Sigmoid colon (tissue), 7 donors: ENCODE data around the gene NXPH2. TPM values are rescaled to one million over a fixed set of nuclear protein-coding genes. Genes with fewer than 3 reads are reported as not detected.

Source experiments
- DNase-seq: peaks from one replicate; pipeline ENCODE4 v3.0.0-alpha.2; 2019
- H3K27ac ChIP-seq, 4 donors: fragments of 200-600 bp; sonication (generic); one replicate each; pipeline ENCODE4 v1.5.1; 2016 to 2019; ENCODE audit warnings: mild to moderate bottlenecking in 1 of 4
- H3K27me3 ChIP-seq, 3 donors: fragments of 200-600 bp; sonication (generic); one replicate each; pipeline ENCODE4 v1.5.1; 2019; ENCODE audit warnings: mild to moderate bottlenecking in 1 of 3
- H3K36me3 ChIP-seq, 4 donors: fragments of 200-600 bp; sonication (generic); one replicate each; pipeline ENCODE4 v1.5.1; 2016 to 2019
- H3K4me1 ChIP-seq, 4 donors: fragments of 200-600 bp; sonication (generic); one replicate each; pipeline ENCODE4 v1.5.1; 2017 to 2019
- H3K4me3 ChIP-seq, 4 donors: fragments of 200-600 bp; sonication (generic); one replicate each; pipeline ENCODE4 v1.5.1; 2017 to 2019; ENCODE audit warnings: mild to moderate bottlenecking in 2 of 4, moderate library complexity in 1 of 4
- H3K9me3 ChIP-seq, 4 donors: fragments of 200-600 bp in 3 of 4; sonication (generic) in 3 of 4; one replicate each; pipeline versions ENCODE4 v1.5.1 to v1.6.1; 2013 to 2019
- EP300 ChIP-seq, 4 donors: sonication (generic); formaldehyde crosslinking; IDR thresholded peaks; one replicate each; pipeline ENCODE4 v1.6.1; 2017; ENCODE audit warnings: antibody characterized with exemption in 4 of 4
- POLR2A ChIP-seq, 2 donors: fragments of 450-650 bp; IDR thresholded peaks; one replicate each; pipeline ENCODE4 v1.6.1; 2016; ENCODE audit warnings: antibody characterized with exemption in 2 of 2, mild to moderate bottlenecking in 2 of 2, moderate library complexity in 2 of 2
- POLR2AphosphoS5 ChIP-seq, 4 donors: sonication (generic); formaldehyde crosslinking; IDR thresholded peaks; one replicate each; pipeline ENCODE4 v1.6.1; 2017; ENCODE audit warnings: antibody characterized with exemption in 4 of 4
- WGBS, 2 donors: extraction: QIAGEN DNeasy Blood & Tissue Kit; methylation state at CpG; one replicate each; pipeline ENCODE4 v1.1.7; 2013; 5-methylcytosine and 5-hydroxymethylcytosine counted together
- intact Hi-C: fragments of 100-400 bp; cut with DNase I; formaldehyde crosslinking; loops from one replicate; pipeline ENCODE4 v1.15.1; 2023
- polyA plus RNA-seq, 3 donors: library from polyadenylated mRNA; stranded (reverse); fragments of 200-250 nt; gene quantifications; one replicate each; pipeline ENCODE4 v1.2.3, GENCODE V29; 2013
- total RNA-seq, 4 donors: library from RNA; depleted of rRNA; stranded (reverse); fragments of >200 nt; gene quantifications; one replicate each; pipeline ENCODE4 v1.1.0, GENCODE V29; 2016
- TF ChIP-seq, protein P1 (sequence below), 4 experiments: fragments of 450-650 bp in 3 of 4; fragments of 200-600 bp in 1 of 4; IDR thresholded peaks; one replicate each; pipeline ENCODE4 v1.5.1; 2016 to 2019; ENCODE audit warnings: antibody characterized with exemption in 4 of 4, mild to moderate bottlenecking in 3 of 4, moderate library complexity in 2 of 4
- donor health status: healthy with polysubstance abuse.
- donor health status: Bipolar disorder and iron deficiency.
- donor health status: healthy.

NXPH2 gene
- total and polyA plus RNA-seq, 7 donors = 0.38 to 1.7 (median 1.1) TPM; not detected in 4

DNA sequence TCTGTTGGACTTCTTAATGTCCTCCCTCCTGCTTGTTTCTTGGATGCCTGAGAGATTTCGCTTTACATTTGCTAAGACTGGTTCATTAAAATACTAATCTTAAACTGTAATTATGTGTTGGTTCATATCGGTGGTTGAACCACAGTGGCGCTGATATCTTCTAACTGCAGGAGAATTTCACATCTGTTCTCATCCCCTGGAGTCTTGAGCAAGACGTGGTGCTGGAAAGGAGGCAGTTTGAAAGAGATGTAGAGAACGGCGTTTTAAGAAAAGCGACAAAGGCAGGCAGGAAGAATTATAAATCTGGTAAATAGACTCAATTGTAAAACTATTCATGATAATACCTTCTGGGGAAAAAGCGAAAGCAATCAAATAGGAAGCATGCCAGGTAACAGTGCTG lies 79.5 kb downstream of the NXPH2 start:
- Histone ChIP-seq H3K9me3 (no peaks in the 10 kb centered on the region), H3K4me3 (no peak overlapping the region), H3K4me1 (no peaks in the 10 kb centered on the region), H3K36me3 (no peaks in the 10 kb centered on the region), H3K27ac (no peak overlapping the region), H3K27me3 (no peaks in the 10 kb centered on the region)
- TF ChIP-seq POLR2A (IDR thresholded peaks at IDR 0.05) = no peak
- no peak for TF ChIP-seq EP300 (IDR thresholded peaks at IDR 0.05)
- TF ChIP-seq, protein P1, sequence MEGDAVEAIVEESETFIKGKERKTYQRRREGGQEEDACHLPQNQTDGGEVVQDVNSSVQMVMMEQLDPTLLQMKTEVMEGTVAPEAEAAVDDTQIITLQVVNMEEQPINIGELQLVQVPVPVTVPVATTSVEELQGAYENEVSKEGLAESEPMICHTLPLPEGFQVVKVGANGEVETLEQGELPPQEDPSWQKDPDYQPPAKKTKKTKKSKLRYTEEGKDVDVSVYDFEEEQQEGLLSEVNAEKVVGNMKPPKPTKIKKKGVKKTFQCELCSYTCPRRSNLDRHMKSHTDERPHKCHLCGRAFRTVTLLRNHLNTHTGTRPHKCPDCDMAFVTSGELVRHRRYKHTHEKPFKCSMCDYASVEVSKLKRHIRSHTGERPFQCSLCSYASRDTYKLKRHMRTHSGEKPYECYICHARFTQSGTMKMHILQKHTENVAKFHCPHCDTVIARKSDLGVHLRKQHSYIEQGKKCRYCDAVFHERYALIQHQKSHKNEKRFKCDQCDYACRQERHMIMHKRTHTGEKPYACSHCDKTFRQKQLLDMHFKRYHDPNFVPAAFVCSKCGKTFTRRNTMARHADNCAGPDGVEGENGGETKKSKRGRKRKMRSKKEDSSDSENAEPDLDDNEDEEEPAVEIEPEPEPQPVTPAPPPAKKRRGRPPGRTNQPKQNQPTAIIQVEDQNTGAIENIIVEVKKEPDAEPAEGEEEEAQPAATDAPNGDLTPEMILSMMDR (IDR thresholded peaks at IDR 0.05) = no peak
- TF ChIP-seq POLR2AphosphoS5 (IDR thresholded peaks at IDR 0.05) = no peak
- 51 to 83% methylated on average over 8 of the region's 8 CpGs for WGBS, 2 donors
- DNase-seq = no peak
- intact Hi-C loops = no loop called here

DNA sequence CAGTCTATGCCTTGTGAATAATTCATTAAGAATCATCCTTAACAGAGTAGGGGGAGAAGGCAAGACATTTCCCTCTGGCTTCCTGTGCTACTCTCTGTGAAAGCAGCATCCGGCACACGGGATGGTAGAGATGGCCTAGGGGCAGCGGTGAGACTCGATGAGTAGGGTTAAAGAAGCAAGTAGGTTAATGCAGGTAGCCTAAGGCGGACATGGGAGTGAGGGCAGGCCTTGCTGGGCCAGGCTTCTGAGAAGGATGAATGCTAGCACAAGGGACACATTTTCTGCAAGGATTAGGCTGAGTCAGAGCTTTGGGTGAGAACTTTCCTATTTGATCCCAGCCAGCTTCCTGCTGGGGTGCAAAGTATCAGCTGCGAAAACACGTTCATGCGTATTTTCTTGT lies 80.8 kb downstream of the NXPH2 start:
- H3K27ac ChIP-seq = no peak overlapping the region
- intact Hi-C loops = no loop called here

DNA sequence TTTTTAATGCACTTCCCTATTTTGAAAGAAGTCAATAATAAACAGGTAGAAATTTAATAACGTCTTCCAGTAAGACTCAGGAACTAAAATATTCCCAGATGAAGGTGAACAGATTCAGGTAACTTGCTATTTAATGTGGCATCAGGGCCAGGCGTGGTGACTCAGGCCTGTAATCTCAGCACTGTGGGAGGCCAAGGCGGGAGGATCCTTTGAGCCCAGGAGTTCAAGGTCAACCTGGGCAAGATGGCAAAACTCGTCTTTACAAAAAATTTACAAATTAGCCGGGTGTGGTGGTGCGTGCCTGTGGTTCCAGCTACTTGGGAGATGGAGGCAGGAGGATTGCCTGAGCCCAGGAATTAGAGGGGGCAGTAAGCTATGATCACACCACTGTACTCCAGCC lies 81.8 kb downstream of the NXPH2 start:
- intact Hi-C loops = no loop called here
- TF ChIP-seq, protein P1 (IDR thresholded peaks at IDR 0.05) = no peak
- TF ChIP-seq POLR2AphosphoS5 (IDR thresholded peaks at IDR 0.05) = no peak
- TF ChIP-seq EP300 (IDR thresholded peaks at IDR 0.05) = no peak
- TF ChIP-seq POLR2A (IDR thresholded peaks at IDR 0.05) = no peak
- no peak for DNase-seq
- no peaks in the 10 kb centered on the region for H3K4me1 ChIP-seq
- no peaks in the 10 kb centered on the region for H3K9me3 ChIP-seq
- 76 to 86% methylated on average over 6 of the region's 6 CpGs for WGBS, 2 donors
- H3K36me3 ChIP-seq = no peaks in the 10 kb centered on the region
- no peak overlapping the region for H3K4me3 ChIP-seq
- H3K27me3 ChIP-seq = no peaks in the 10 kb centered on the region
- no peak overlapping the region for H3K27ac ChIP-seq

More for the DNA sequence above, 80.8 kb downstream of the NXPH2 start:
- 82 to 88% methylated on average over 8 of the region's 8 CpGs for WGBS, 2 donors
- no peak overlapping the region for H3K4me3 ChIP-seq
- no peaks in the 10 kb centered on the region for H3K36me3 ChIP-seq
- no peaks in the 10 kb centered on the region for H3K4me1 ChIP-seq
- no peaks in the 10 kb centered on the region for H3K9me3 ChIP-seq
- DNase-seq = no peak
- TF ChIP-seq, protein P1 (IDR thresholded peaks at IDR 0.05) = no peak
- no peak for TF ChIP-seq POLR2A (IDR thresholded peaks at IDR 0.05)
- no peak for TF ChIP-seq POLR2AphosphoS5 (IDR thresholded peaks at IDR 0.05)
- no peak for TF ChIP-seq EP300 (IDR thresholded peaks at IDR 0.05)
- no peaks in the 10 kb centered on the region for H3K27me3 ChIP-seq

DNA sequence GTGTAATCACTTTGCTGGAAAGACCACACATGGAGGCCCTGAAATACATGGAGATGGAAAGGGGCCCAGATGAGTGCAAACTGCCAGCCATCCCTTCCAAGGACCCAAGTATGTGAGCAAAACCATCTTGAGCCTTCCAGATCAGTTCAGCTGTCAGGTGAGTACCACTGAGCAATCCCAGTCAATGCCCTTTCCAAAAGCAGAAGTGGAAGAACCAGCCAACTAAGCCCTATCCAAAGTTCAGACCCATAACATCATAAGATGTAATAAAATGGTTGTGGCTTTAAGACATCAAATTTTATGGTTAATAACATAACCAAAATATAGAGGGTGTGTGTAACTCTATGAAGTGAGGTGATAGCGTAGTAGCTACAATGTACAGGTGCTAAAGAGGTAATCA lies 88.5 kb downstream of the NXPH2 start:
- 52 to 87% methylated on average over 1 of the region's 1 CpG for WGBS, 2 donors
- no peaks in the 10 kb centered on the region for H3K27me3 ChIP-seq
- TF ChIP-seq EP300 (IDR thresholded peaks at IDR 0.05) = no peak
- no peak for TF ChIP-seq POLR2AphosphoS5 (IDR thresholded peaks at IDR 0.05)
- TF ChIP-seq, protein P1 (IDR thresholded peaks at IDR 0.05) = no peak
- no peak for TF ChIP-seq POLR2A (IDR thresholded peaks at IDR 0.05)
- H3K36me3 ChIP-seq = no peaks in the 10 kb centered on the region
- H3K4me1 ChIP-seq = no peaks in the 10 kb centered on the region
- intact Hi-C loops = no loop called here
- H3K9me3 ChIP-seq = no peaks in the 10 kb centered on the region
- no peak overlapping the region for H3K27ac ChIP-seq
- DNase-seq = no peak
- H3K4me3 ChIP-seq = no peak overlapping the region

DNA sequence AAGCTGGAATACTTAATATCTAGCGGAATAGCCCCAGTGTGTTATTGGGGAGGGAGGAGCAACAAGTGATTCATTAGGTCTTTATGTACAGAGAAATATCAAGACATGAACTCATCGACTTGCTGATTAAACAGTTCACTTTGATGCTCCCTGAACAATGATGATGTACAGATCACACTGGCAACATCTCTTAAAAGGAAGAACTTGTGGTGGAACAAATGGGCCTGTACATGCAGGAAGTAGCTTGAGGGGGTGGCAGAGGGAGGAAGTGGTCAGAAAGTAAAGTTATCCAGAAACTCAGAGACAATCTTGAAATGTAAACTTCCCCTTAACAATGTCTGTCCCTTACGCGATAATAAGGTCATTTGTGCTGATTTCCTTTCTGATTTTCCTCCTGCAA lies 90.5 kb downstream of the NXPH2 start:
- Histone ChIP-seq H3K4me3 (no peak overlapping the region), H3K36me3 (no peaks in the 10 kb centered on the region), H3K27me3 (no peaks in the 10 kb centered on the region), H3K27ac (no peak overlapping the region), H3K4me1 (no peaks in the 10 kb centered on the region), H3K9me3 (no peaks in the 10 kb centered on the region)
- intact Hi-C loops = no loop called here
- 47 to 60% methylated on average over 4 of the region's 4 CpGs for WGBS, 2 donors
- no peak for DNase-seq
- TF ChIP-seq POLR2A (IDR thresholded peaks at IDR 0.05) (no peak), POLR2AphosphoS5 (IDR thresholded peaks at IDR 0.05) (no peak), EP300 (IDR thresholded peaks at IDR 0.05) (no peak)
- TF ChIP-seq, protein P1 (IDR thresholded peaks at IDR 0.05) = no peak
